Spleen (tissue), 7 donors: Measurements from ENCODE around the gene TCHH.

Source experiments
- CTCF ChIP-seq, 11 experiments: fragments of 200-600 bp in 7 of 11; fragments of 450-650 bp in 4 of 11; sonication (generic) in 4 of 11; IDR thresholded peaks in 8 of 11; conservative IDR thresholded peaks in 3 of 11; 1 replicate in 7 of 11; 2 replicates in 4 of 11; pipeline versions ENCODE4 v1.4.0 to v1.8.0; 2016 to 2021; ENCODE audit warnings: antibody characterized with exemption in 11 of 11, inconsistent platforms in 4 of 11, mild to moderate bottlenecking in 1 of 11
- POLR2A ChIP-seq, 3 donors: fragments of 450-650 bp; IDR thresholded peaks; one replicate each; pipeline ENCODE4 v1.5.1; 2017; ENCODE audit warnings: antibody characterized with exemption in 3 of 3, mild to moderate bottlenecking in 1 of 3
- POLR2AphosphoS5 ChIP-seq, 3 donors: sonication (generic); formaldehyde crosslinking; IDR thresholded peaks; one replicate each; pipeline ENCODE4 v1.5.1; 2017; ENCODE audit warnings: antibody characterized with exemption in 3 of 3
- donor health status: DM: no; HTN: no; CAD: no; lungs with moderate emphysema.
- donor health status: DM: no; HTN: no; CAD: no.
- donor health status: DM: no; HTN: no; CAD: no.

DNA sequence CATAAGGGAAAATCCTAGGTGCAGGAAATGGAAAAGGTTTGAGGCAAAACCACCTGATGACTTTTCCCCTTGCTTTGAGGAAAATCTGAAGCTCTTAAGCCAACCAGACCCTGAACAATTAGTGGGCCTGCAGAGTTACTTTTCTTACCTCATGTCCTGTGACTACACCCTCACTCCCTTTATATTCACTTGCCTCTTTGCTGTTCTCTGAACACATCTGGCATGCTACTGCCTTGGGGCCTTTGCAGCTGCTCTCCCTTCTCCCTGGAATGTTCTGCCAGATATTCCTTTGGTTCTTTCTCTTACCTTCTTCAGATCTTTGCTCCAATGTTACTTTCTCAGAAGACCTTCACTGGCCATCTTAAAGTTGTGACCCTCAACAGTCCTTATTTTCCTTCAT lies 22.0 kb upstream of the TCHH start:
- TF ChIP-seq POLR2AphosphoS5 (IDR thresholded peaks at IDR 0.05), result no peak
- no peak for TF ChIP-seq CTCF (IDR thresholded peaks at IDR 0.05 in 8 of 11, conservative IDR thresholded peaks at IDR 0.05 in 3 of 11)
- TF ChIP-seq POLR2A (IDR thresholded peaks at IDR 0.05), result no peak
